T1000 (cell line): ENCODE measurements around the gene TLCD3B.
"Not testable (repeated sequence)": the region's sequence is repeated elsewhere in the genome, so short reads cannot be mapped to it uniquely, and the experiment has no call there.

Experiments used
- DNase-seq: peaks from one replicate; lab custom pipeline; 2025; ENCODE audit warnings: mixed read lengths; lab: John Stamatoyannopoulos, UW

The TLCD3B gene

GRCh38 chr16:30025574-30025973 is 5.5 kb downstream of the TLCD3B start:
- no peak for DNase-seq

GRCh38 chr16:30025156-30025555 is 5.9 kb downstream of the TLCD3B start:
- no peak for DNase-seq

DNA sequence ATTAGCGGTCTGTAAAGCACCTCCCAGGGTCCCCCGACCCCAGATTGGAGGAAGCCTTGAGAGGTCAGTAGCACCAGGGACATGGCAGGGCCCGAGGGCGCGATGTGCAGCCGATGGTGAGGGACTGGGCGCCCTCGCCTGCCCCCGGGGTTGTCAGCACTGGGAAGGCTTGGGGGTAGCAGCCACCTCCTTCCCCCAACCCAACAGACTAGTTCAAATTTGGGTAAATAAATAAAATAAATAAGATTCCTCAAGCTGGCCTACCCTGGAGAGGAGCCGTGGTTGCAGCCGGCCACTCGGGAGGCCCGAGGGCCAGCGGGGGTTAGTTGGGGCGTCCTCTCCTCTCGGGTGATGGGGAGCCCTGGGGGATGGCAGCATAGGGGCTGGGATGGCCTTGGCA is 6.6 kb downstream of the TLCD3B start:
- DNase-seq: no peak

GRCh38 chr16:30023586-30023985 is 7.5 kb downstream of the TLCD3B start:
- DNase-seq: no peak

- DNase-seq: no peak
Measured at GRCh38 chr16:30022887-30023286, 8.2 kb downstream of the TLCD3B start, which contains the start of gene C16orf92. Gene C16orf92 (plus strand): TSS chr16:30023198. CDS start chr16:30023341, 143 bp downstream.

DNA sequence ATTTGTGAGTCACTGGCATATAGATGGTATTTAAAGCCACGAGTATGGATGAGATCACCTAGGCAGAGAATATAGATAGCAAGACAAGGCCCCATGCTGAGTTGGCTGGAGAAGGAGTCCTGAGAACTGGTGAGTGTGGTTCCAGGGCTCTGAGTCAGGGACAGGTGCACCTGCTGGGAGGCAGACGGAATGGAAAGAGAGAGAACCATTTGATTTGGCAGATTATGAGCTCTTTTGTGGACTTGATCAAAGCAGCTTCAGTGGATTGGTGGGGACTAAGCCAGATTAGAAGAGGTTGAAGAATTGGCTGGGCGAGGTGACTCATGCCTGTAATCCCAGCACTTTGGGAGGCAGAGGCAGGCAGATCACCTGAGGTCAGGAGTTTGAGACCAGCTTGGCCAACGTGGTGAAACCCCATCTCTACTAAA is 12.3 kb downstream of the TLCD3B start:
- DNase-seq: no peak

- DNase-seq: not testable (repeated sequence)
Measured at GRCh38 chr16:30017937-30018336, 13.1 kb downstream of the TLCD3B start.

DNA sequence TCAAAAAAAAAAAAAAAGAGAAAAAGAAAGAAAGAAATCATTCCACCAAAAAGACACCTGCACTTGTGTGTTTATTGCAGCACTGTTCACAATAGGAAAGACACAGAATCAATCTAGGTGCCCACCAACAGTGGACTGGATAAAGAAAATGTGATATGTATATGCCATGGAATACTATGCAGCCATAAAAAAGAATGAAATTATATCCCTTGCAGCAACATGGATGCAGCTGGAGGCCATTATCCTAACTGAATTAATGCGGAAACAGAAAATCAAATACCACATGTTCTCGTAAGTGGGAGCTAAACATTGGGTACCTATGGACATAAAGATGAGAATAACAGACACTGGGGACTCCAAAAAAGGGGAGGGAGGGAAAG is 13.8 kb downstream of the TLCD3B start:
- no peak for DNase-seq

DNA sequence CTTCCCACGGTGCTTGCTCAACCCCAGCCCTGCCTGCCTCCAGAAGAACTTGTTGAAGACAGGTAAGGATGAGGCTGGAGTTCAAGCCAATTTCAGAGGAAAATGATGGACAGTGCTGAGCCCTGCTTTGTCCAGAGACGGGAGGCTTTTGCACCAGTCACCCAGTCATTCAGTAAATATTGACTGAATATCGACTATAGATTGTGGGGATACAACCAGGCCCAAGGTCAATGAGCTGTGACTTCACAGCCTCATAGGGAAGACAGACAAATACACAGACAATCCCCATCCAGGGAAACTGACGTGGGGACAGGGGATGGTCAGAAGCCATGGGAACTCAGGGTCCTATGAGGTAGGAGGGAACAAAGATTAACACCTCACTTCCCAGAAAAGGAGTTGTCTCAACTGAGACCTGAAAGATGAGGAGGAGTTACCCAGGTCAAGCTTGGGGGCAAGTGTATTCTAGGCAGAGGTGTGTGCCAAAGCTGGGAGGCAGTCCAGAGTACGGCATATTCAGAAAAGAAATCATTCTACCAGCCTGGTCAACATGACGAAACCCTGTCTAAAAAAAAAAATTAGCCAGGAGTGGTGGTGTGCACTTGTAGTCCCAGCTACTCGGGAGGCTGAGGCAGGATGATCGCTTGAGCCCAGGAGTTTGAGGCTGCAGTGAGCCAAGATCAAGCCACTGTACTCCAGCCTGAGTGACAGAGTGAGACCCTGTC is 14.4 kb downstream of the TLCD3B start:
- DNase-seq: no peak

- DNase-seq: not testable (repeated sequence)
Measured at GRCh38 chr16:30015450-30015849, 15.6 kb downstream of the TLCD3B start.

GRCh38 chr16:30012598-30012997 is 18.5 kb downstream of the TLCD3B start:
- DNase-seq: not testable (repeated sequence)

- no peak for DNase-seq
Measured at GRCh38 chr16:30011714-30012504, 19.2 kb downstream of the TLCD3B start.

GRCh38 chr16:30010844-30011713 is 20.0 kb downstream of the TLCD3B start, which contains the start of gene DOC2A:
Gene DOC2A (minus strand): TSS chr16:30011027. CDS start chr16:30010222, 805 bp downstream.
- DNase-seq: no peak

- DNase-seq: no peak
Measured at GRCh38 chr16:30009990-30010843, 20.9 kb downstream of the TLCD3B start.

DNA sequence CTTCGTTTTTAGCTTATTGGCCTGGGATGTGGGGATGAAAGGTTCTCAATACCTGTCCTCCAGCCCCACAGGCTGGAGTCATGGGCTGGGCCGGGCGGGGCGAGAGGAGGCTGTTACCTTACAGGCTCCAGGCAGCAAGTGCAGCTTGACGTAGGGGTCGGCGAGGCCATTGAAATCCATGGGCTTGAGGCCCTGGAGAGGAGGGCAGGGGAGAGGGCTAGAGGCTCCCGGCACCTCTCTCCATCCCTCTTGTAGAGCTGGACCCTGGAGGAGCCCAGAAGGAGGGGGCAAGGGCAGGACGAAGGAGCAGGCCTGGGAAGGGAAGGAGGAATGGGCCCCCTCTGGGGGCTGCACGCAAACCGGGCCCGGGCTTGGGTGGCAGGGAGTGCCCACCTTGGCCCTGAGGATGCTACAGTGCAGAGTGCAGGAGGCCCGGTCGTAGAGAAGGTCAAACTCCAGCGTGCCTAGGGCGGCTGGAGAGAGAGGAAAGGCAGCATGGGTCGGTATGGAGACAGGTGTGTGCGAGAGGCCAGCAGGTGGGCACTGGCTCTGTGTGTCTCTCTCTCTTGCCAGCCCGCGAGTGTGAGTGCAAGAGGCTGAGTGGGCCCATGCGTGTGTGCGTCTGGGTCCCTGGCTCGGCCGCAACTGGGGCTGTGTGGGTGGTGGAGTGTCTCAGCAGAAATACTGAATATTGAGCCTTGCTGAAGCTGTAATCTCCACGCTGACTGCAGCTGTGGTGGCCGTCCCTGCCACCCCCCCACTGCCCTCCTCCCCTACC is 21.8 kb downstream of the TLCD3B start:
- DNase-seq: no peak

GRCh38 chr16:30007378-30007895 is 23.6 kb downstream of the TLCD3B start:
- no peak for DNase-seq

- no peak for DNase-seq
Measured at GRCh38 chr16:30006659-30007377, 24.3 kb downstream of the TLCD3B start.

DNA sequence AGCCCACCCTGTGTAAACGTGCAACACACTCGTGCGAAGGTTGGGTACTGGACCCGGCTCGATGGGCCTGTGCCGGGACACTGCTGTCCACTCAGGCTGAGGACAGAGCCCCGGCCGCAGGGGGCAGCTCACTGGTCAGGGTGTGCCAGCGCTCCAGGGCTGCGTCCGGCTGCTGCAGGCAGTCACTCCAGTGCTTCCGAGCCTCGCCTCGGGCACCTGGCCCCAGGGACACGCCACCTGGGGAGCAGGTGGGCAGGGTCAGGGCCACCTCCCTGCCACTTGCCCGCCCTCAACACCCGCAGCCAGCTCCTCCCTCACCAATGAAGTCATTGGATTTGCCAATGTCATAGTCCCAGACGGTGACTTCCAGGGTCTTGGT is 25.0 kb downstream of the TLCD3B start:
- no peak for DNase-seq

- no peak for DNase-seq
Measured at GRCh38 chr16:30005341-30006094, 25.6 kb downstream of the TLCD3B start.
